GM21825 (cell line): Measurements from ENCODE around the gene MRPS6.

Experiments used
- ATAC-seq: cut with Tn5 transposase; IDR thresholded peaks from one replicate; pipeline ENCODE4 v1.9.1; 2021; ENCODE audit warnings: mild to moderate bottlenecking, moderate library complexity; ENCODE audit not compliant: unreplicated experiment

Gene MRPS6

GRCh38 chr21:34065027-34065426 is 8.4 kb upstream of the MRPS6 start:
- no peak for ATAC-seq

DNA sequence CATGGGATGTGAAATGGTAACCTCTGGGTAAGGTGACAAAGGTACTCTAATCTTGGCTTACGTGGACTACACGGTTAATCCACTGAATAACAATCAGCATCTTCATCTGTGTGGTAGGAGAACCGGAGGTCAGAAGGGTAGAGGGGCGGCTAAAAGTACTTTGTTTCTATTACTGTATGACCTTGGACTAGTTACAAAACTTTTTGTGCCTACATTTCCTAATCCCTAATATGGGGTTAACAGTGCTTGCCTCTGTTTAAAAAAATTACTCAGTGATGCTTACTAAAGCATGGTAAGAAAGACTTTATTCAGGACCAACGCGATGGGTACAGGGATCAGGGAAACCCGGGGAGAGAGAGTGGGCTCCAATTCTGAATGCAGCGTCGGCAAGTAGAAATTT is 1.7 kb upstream of the MRPS6 start:
- no peak for ATAC-seq

DNA sequence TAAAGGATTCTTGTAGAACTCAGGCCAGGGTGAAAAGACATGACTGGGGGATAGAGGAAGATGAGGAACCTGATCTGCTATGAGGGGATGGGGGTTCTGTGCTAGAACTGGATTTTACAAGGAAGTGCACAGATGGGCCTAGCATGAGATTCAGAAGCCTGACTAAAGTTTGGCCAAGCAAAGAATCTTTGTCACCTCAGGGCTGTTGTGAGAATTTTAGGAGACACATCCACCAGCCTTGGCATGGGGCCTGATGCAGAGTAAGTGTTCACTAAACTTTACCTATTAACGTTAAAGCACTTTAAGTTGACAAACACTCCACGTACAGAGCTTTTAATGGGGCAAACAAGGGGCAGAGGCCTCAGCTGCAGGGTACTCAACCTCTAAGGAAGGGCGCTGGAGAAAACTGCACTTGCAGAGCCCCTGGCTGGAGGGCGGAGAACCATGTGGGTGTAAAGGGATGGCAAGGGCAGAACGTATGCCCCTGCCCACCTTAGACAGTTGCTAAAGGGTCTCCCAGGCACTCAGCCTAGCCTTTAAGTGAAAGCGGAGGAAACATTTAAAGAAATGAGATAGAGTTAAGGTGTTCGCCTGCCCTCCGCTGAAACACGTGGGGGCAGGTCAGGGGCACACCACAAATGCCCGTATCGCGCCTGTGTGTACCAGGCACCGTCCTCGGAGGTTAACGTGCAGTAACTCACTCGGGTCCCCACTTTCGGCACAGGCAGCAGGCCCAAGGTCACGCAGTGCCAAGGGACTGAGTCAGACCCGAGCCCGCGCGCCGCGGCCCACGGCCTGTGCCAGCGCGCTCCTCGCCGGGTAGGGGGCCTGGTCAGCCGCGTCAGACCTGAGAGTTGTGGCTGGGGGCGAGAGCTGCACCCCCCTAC is 990 bp upstream of the MRPS6 start:
- peak; percentile 7 for ATAC-seq

- peak; percentile 39 for ATAC-seq
These were observed 438 bp downstream of the MRPS6 start for GRCh38 chr21:34073749-34074282.

- ATAC-seq = no peak
These were observed 1.1 kb downstream of the MRPS6 start for GRCh38 chr21:34074283-34075090.

DNA sequence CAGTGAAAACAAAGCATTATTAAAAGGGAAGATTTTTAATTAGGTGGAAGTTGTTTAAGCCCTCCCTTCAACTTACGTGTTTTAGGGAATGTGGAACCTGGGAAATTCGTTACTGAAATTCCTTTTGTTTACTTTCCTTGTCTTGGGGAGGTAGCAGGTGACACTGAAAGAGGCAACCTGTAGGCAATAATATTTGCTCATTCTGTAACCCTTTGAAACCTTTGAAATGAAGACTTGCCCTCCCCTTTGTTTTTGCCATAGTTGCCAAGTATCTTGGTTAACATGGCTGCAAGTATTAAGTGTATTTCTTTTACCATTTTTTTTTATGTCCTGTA is 1.7 kb downstream of the MRPS6 start:
- ATAC-seq = no peak

DNA sequence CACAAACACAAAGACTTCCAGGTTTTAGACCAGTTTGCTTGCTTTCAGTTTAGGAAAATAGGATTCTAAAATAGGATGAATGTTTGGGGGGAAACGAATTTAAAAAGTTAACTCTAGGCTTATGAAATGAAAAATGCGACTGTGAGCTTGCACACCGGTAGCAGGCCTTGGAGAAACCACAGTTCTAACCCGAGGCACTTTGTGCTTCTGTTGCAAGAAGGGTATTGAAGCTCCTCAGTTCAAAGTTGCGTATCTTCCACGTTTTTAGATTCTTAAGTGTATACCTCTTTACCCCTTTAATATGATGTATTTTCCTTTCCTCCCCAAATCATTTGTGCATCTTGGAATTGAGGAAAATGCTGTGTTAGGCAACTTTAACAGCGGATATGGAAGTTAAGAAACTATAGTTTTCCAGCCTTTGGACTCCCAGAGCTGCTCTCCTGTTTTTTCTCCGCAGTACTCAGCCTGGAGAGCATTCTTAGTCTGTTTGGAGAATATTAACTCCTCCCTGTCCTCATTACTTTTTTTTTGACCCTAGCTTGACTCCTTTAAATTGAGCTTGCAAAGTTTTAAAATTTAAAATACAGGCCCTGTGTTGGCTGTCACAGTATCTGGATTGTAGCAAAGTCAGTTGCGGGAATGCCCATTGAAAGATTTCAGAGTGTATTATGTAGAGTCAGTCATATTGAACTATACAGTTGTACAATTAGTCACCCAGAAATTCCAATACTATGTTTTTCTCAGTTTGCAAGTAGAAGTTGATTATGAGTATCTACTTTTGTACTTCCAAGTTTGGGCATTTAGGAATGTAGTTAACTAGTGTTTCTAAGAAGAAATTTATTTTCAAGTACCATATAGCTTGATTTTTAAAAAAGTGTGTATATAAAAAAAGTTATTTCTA is 2.6 kb downstream of the MRPS6 start:
- no peak for ATAC-seq

- no peak for ATAC-seq
These were observed 3.5 kb downstream of the MRPS6 start for GRCh38 chr21:34076835-34077234.

DNA sequence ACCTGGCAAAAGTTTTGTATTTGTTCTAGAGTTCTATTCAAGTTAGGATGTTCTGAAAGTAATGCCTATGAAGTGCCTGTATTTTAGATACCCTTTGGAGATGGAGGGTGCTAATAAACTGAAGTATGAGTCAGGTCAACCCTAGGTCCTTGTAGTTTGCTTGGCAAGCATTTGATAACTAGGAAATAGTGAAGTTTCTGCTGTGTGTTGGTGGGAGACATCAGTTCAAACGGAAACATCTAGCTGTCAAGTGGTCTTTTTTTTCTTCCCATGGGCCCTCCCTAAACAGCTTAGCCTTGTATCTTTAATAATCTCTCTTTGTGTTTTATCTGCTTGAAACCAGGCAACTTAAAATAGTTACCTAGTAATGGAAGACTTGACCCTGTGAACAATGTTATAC is 4.5 kb downstream of the MRPS6 start:
- ATAC-seq = no peak

- no peak for ATAC-seq
These were observed 5.5 kb downstream of the MRPS6 start for GRCh38 chr21:34078915-34079314.

DNA sequence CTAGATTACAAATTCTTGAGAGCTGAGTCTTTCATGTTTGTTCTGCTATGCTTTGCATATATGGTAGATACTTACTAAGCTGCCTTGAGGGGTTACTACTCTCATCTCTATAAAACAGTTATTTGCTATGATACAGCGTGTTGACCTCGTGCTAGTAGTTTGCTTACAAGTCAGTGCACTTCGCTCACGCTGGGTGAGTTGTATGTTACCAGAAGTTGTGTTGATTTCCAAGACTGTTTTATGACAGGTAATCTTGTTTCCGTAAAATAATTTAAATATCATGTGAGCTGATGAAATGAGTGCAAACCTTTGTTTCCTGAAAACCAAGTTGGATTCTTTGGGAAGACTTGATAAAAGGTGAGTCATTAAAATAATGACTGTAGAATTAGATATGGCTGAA is 7.3 kb downstream of the MRPS6 start:
- no peak for ATAC-seq

- ATAC-seq = no peak
These were observed 9.4 kb downstream of the MRPS6 start for GRCh38 chr21:34082769-34083168.

DNA sequence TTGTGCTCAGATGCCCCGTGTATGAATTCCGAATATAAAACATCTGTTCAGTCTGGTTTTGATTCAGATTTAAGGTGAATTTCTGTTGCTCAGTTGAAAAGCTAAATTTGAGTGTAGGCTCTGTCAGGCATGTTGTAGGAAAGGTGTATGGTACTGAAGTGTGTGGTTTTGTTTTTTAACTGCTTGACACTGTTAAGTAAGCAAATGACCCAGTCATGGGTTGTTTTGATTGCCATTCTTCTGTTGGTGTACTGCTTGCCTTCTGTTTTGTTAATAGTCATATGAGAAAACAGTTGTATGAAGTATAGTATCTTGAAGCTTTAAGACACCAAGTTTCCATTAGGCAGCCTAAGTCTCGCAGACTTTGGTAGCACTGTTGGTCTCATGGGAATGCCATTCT is 10.0 kb downstream of the MRPS6 start:
- no peak for ATAC-seq

DNA sequence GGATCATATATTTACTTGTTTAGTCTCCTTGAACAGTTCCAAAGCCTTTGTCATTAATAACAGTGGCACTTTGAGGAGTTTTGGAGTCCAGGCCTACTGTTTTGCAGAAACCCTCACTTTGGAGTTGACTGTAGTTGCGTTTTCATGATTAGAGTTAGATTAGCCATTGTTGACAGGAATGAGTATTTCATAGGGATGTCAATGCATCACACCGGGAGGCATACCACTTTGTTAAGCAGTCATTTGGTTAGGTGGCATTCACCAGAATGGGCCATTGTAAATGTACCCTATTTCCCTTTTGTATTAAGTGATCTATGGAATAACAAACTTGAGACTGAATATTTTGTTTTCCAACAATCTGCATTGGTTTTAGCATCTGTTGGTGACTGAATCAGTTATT is 11.8 kb downstream of the MRPS6 start:
- no peak for ATAC-seq

DNA sequence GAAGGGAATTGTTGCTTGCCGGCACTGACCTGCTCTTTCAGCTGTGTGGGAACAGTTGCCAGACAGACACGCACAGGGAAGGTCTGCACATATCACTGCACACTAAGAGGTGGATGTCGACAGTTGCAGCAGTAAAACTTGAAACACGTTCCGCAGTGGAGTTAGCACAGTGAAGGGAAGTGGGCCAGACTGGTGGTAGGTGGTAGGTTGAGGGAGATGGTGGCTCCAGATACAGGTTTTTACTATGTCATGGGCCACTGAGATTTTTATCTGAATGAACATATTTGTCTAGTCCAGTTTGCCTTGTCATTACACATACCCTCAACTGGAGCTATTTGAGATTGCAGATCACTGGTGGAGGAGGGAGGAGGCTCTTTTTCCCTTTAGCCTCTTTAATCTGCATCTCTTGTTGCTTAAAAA is 13.5 kb downstream of the MRPS6 start:
- no peak for ATAC-seq

DNA sequence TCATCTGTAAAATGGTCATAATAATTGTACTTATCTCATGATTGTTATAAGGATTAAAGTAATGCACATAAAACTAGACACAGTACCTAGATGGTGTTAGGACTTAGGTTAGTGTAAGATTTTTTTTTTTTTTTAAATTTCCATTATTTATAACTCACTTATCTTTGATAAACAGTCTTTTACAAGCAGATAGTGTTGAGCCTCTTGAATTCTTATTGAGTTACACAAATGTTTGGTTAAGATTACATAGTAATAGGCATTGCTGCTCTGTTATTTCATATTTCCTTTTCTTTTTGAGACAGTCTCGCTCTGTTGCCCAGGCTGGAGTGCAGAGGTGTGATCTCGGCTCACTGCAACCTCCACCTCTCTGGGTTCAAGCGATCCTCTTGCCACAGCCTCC is 15.4 kb downstream of the MRPS6 start:
- no peak for ATAC-seq

DNA sequence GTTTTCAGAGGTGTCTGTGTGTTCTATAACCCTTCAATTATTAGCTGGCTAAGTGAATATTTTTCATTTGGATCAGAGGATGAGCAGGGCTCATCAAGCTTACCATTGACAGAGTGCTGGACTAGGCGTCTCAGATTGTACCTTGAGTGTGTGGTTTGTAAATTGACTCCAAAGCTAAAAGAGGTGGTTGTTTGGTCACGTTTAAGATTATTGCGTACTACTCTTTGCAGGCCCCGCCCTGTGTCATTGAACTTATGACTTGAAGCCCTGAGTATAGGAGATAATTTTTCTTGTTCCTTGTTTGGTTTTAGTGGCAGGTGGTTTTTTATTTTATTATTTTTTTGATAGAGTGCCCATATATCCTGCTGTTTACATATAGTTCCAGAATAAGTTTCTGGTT is 17.7 kb downstream of the MRPS6 start:
- ATAC-seq = no peak

GRCh38 chr21:34091607-34092006 is 18.2 kb downstream of the MRPS6 start:
- no peak for ATAC-seq

- no peak for ATAC-seq
These were observed 19.0 kb downstream of the MRPS6 start for GRCh38 chr21:34092262-34092921.

DNA sequence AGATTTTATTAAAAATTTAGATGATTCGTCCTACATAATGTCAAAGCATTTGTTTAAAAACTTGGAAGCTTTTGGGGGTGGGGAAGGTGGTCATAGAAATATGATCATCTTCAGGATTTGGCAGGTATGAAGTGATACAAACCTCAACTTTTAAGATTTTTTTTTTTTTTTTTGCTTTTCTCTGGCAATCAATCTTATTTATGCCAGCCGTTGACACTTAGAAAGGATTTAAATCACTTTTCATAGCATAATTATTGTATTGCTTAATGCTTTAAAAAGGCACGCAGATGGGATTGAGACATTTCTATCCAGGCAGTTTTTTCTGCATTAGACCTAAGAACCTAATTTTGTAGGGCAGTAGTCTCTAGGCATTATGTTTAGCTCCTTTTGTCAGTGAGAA is 19.7 kb downstream of the MRPS6 start:
- no peak for ATAC-seq
